ENCODE measurements around the gene AP1B1.
A peak's percentile ranks its signal among the peaks of the same experiment; 100 is the strongest.

Gene AP1B1

DNA sequence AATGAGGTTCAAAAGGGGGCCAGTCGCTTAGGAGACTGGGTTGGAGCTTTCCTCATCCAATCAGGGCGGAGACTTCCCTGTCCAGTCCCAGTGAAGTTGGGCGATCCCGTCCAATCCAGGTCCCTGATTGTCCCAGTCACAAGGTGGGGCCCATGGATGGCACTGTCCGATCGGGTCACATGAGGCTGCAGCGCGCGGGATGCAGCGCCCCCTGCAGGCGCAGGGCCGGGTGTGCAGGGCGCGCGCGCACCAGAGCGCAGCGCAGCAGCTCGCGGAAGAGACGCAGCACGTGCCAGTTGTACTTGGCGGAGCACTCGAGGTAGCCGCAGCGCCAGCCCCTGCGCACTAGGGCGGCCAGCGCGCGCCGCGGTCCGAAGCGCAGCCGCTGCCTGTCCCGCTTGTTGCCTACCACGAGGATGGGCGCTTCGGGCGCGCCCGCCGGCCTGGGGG, 75.2 kb downstream of the AP1B1 start:
- DNase-seq (ENCODE audit: low read depth in 3 of 3), result no peak

DNA sequence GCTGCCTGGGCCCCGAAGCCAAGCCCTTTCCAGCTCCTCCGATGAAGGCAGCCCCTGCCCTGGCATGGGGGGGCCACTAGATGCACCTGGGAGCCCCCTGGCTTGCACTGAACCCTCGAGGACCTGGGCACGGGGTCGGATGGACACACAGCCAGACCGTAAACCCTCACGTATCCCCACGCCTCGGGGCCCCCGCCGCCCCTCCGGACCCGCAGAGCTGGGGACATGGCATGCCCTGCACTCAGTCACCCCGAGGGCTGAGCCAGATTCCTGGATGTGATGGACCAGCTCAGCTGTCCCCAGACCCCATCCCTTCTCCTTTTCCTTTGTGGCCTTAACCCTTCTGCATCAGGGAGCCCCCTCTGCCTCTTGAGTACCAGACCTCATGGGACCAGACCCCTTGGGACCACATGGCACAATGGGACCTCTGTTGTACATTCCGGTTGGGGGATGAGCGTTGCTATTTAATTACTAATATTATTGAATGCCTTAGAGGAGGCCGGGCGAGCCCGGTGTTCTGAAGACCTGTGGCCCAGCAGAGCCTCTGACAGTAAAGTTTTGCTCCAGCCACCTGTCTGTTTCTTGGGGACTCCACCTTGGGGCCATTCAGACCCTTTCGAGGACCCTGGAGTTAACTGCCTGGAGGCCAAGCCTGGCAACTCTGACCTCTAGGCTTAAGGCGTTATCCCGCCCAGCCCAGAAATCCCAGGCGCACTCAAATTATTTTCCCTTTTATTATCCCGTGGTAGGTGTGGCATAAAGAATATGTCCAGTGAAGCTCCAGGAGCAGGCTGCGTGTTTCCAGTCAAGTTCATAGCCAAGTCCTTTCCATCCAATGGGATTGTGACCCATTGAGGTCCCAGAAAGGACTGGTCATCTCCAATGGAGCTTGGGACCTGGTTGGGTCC, 75.9 kb downstream of the AP1B1 start:
- DNase-seq (ENCODE audit: low read depth in 3 of 3), result no peak

DNA sequence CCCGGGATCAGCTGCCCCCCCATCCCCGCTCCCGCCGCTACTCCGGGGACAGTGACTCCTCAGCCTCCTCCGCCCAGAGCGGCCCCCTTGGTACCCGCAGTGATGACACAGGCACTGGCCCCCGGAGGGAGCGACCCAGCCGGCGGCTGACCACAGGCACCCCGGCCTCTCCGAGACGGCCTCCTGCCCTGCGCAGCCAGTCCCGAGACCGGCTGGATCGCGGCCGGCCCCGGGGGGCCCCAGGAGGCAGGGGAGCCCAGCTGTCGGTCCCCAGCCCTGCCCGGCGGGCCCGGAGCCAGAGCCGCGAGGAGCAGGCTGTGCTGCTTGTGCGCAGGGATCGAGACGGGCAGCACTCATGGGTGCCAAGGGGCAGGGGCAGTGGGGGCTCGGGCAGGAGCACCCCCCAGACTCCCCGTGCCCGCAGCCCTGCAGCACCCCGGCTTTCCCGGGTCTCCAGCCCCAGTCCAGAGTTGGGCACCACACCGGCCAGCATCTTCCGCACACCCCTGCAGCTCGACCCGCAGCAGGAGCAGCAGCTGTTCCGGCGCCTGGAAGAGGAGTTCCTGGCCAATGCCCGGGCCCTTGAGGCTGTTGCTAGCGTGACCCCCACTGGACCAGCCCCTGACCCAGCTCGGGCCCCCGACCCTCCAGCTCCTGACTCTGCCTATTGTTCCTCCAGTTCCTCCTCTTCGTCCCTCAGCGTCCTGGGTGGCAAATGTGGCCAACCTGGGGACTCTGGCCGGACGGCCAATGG, 76.7 kb downstream of the AP1B1 start:
- no peak for DNase-seq (ENCODE audit: low read depth in 3 of 3)

DNA sequence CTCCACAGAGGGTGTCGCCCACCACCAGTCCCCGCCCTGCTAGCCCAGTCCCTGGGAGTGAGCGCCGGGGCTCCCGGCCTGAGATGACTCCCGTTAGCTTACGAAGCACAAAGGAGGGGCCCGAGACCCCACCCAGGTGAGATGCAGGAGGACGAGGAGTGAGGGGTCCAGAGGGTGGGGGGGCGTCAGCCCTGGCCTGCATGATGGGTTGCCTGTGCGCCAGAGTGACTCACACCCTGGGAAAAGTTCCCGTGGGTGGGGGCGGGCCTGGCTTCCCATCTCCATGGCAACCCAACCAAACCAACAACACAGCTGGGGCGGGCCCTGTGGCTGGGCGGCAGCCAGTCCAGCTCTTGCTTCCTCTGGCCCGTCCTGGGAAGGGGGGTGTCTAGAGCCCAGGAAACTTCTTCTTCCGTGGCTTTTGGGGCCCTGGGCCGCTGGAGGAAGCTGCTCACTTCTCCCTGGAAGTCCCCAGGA, 77.5 kb downstream of the AP1B1 start:
- peak in 2 of 3 experiments; percentile 46 to 48 for DNase-seq (ENCODE audit: low read depth in 3 of 3)

DNA sequence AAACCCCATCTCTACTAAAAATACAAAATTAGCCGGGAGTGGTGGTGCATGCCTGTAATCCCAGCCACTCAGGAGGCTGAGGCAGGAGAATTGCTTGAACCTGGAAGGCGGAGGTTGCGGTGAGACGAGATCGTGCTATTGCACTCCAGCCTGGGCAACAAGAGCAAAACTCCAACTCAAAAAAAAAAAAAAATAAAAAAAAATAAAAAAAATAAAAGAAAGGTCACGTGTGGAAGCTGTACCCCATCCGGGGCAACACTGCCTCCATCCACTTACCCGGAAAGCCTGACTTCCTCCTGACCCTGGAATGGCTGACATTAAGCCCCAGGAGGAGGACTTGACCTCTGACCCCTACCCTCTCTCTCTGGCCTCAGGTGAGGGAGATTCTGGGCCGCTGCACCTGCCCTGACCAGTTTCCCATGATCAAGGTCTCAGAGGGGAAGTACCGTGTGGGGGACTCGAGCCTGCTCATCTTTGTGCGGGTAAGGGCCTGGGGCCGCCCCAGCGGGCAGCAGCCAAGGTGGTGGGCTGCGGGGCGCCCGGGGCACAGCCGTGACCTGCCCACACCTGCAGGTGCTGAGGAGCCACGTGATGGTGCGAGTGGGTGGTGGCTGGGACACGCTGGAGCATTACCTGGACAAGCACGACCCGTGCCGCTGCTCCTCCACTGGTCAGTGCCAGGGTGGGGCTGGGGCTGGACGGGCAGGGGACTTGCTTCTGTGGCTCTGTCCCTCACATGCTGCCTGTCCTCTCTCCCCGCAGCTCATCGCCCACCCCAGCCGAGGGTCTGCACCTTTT, 78.1 kb downstream of the AP1B1 start:
- no peak for DNase-seq (ENCODE audit: low read depth in 3 of 3)

DNA sequence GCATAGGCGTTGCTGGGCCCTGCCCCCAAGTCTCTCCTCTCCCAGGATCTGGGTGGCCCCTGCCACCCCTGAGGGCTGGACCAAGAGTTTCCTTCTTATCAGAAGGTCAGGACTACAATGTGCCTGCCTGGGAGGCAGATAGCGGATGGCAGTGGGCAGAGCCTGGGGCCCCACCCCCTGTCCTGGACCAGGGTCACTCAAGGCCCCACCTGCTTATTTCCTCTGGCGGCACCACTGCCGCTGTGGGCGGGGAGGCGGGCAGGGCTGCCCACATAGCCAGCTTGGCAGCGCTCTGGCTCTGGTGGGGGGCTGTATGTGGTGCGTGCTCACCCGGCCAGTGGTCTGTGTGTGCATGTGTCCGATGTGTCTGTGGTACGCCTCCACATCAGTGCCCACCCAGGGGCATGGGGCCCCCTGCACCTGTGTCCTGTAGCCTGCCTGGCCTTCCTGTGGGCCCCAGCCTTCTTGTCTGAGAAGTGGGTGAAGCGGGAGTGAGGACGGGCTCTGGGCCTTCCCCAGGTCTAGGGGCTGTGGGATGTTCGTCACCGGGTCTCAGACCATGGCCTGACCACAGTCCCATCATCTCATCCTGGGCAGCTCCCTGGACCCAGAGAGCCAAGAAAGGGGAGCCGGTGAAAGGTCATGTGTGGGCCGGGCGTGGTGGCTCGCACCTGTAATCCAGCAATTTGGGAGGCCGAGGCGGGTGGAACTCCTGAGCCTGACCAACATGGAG, 78.9 kb downstream of the AP1B1 start:
- DNase-seq (ENCODE audit: low read depth in 3 of 3), result no peak

DNA sequence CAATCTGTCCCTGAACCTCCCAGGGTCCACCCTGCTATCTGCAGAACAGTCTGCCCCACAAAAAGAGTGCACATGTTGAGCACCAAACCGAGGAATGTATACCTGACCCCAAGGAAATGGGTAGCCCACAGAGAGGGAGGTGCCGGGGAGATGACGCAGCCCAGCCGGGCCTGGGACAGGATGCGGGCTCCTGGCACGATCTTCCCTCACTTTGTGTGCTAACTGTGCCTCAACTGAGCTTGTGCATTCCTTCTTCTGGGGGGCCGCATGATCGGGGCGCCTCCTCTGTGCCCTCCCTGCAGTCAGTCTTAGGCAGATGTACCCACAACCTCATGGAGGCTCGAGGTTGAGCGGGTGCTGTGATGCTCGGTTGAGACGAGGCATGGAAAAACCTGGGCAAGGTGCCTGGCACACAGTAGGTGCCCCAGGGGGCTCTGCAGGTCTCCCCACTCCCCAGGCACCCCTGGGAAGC, 79.5 kb downstream of the AP1B1 start:
- no peak for DNase-seq (ENCODE audit: low read depth in 3 of 3)

DNA sequence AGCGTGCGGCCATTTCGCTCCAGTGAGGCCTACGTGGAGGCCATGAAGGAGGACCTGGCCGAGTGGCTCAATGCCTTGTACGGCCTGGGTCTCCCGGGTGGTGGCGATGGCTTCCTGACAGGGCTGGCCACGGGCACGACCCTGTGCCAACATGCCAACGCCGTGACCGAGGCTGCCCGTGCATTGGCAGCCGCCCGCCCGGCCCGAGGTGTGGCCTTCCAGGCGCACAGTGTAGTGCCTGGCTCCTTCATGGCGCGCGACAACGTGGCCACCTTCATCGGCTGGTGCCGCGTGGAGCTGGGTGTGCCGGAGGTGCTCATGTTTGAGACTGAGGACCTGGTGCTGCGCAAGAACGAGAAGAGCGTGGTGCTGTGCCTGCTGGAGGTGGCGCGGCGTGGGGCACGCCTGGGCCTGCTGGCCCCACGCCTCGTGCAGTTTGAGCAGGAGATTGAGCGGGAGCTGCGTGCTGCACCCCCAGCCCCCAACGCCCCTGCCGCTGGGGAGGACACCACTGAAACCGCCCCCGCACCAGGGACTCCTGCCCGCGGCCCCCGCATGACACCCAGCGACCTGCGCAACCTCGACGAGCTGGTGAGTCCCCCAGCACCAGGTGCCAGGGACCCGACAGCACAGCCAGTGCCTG, 80.1 kb downstream of the AP1B1 start:
- DNase-seq (ENCODE audit: low read depth in 3 of 3), result no peak

DNA sequence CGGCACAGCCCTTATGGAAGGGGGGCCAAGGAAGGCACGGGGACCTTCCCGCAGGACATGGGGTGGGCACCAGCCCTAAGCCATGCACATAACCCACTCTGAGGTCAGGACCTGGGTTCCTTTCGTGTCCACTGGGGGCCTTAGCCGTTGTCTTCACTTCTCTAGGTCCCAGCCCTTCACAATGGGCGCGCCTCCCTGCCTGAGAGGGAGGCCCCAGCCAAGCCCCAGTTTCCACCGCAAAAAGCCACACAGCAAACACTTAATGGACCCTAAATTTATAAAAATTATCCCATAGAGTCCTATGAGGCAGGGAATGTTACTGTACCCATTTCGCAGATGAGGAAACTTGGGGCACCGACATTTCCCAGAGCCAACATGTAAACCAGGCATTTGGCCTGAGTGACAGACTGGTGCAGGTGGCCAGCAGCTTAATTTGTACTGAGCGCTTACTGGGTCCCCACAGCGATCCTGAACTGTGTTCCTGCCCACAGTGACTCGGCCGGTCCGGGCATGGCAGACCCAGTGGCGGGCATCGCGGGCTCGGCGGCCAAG, 80.7 kb downstream of the AP1B1 start:
- no peak for DNase-seq (ENCODE audit: low read depth in 3 of 3)

DNA sequence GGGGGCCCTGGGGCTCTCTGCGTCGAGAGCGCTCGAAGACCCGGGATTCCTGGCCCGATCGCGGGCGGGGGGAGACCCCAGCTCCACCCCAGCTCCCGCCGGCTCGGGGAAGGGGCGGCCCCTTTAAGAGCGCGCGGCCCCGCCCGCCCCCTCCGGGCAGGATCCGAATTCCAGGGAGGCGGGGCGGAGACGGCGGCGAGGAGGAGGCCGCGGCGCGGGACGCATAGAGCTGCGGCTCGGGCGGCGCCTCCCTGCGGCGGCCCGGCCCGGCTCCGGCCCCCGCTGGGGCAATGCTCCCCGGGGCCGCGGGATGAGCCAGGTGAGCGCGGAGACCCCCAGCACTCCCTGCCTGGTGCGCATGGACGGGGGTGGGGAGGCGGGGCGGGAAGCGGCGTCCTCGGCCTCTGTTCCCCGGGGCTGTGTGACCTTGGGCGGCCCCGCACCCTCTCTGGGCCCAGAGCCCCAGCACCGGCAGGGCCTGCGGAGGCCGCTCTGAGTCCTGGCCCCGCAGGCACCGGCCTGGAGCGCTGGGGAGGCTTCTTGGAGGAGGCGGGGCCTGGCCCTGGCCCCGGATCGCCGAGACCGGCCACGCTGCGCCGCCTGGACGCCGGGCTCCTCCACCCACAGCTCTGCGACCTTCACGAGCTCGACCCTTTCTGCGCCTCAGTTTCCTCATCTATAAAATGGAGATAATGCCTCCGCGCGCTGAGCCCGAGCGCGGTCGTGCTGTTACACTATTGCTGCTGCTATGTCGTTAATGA, 81.4 kb downstream of the AP1B1 start:
- no peak for DNase-seq (ENCODE audit: low read depth in 3 of 3)

DNA sequence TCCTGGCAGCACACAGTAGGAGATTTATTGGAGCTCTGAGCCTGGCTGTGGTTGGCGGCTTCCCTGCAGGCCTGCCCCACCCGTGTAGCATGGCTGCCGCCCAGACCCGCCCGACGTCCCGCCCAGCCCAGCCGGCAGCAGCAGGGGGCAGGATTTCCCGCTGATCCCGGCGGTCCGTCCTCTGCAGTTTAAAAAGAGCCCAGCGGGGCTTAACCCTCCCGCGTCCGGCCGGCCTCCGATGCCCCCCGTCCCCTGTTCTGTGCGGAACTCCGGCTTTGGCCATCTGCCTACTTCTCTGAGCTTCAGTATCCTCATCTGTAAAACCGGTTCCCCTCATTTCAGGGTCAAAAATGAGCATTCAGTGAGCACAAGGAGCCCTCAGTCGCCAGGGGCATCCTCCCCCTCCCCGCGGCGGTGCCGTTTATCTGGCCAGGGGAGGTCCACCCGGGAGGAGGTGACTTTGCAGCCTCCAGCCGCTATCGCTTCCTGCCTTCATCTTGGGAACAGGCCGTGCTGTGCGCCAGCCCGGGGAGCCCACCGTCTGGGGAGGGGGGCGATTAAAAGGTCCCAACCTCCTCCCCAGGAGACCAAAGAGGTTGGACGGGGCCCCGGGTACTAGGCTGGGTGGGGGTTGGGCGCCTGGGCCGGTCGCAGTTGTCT, 82.1 kb downstream of the AP1B1 start, which contains the start of gene GAS2L1:
Gene GAS2L1 (plus strand): TSS at position 476 of the 660 bp plus-strand sequence. CDS start 1,456 bp downstream, outside the sequence.
- no peak for DNase-seq (ENCODE audit: low read depth in 3 of 3)

DNA sequence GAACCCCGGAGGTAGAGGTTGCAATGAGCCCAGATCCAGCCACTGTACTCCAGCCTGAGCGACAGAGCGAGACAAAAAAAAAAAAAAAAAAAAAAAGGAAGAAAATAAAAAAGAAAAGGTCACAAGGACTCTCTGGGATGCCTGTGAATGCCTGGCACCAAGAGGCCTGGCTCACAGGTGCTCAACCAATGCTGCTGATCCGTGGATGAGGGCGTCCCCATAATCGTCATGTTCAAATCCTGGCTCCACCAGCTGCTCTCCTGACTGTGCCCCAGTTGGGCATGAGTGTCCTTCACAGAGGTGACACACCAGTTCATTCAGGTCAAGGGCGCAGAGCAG, 82.6 kb downstream of the AP1B1 start:
- no peak for DNase-seq (ENCODE audit: low read depth in 3 of 3)

DNA sequence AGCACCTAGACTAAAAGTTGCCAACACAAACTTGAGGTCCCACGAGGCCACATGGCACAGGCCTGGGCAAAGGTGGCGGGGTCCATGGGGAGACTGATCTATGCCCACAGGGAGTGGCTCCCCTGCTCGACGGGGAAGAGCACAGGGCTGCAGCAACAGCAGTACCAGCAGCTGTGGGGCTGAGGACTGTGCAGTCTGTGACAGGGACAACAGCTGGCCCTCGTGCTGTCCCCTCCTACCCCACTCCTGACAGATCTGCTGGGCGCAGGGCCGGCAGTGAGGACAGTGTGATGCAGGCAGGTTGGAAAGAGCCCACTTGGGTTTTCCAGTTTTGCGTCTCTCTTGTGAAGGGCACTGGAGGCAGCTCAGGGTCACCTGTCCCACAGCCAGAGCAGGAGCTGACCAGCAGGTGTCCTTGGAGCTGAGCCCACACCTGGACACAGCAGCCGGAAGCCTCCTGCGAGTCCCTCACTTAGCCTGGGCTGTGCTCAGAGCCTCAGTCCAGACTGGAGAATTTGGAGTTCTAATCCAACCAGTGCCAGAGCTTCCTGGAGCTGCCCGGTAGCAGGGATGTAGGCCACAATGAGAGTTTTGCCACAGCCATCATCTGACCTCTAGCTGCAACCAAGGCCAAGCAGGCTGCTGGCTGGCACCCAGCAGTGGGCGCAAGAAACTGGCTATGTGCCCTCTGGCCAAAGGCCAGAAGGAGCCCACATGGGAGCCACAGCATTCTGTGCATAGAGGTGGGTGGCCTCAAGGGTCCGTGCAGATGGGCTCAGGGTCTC, 85.5 kb downstream of the AP1B1 start:
- no peak for DNase-seq (ENCODE audit: low read depth in 3 of 3)

DNA sequence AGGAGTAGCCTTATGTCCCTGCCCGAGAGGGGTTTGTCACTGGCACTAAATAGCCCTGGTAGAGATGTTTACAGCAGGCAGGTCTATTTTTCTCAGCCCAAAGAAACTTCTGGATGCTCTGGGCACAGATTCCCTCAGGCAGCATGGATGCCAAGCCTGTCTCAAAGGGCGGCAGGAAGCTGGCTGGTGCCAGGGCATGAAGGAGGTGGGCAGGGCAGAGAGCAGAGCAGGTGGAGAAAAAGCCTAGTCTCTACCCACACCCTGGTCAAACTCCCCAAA, 86.0 kb downstream of the AP1B1 start:
- DNase-seq (ENCODE audit: low read depth in 3 of 3), result no peak

DNA sequence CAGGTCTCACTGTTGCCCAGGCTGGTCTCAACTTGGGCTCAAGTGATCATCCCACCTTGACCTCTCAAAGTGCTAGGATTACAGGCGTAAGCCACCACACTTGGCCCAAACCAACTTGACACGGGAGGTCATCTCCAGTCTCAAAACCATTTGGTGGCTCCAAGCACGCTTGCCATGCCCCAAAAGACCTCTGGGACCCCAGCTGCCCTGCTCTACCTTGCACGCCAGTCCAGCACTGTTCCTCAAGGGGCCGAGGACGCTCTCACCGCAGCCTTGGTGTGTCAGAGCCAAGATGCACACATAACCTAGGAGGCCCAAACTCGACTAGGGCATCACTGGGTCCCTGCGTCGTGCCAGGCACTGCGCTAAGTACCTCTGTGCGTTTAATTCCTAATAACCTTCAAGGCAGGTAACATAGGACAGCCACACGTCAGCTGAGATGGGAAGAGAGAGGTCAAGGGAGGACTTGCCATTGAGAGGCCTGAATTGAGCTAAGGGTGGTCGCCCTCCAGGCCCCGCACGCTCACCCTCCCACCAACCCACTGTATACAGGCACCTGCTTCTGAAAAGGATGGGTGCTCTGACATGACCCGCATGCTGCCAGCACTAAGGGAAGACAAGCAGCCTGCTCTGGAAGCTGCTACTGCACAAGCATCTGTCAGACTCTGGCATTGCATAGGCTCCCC, 86.5 kb downstream of the AP1B1 start:
- DNase-seq (ENCODE audit: low read depth in 3 of 3), result no peak

DNA sequence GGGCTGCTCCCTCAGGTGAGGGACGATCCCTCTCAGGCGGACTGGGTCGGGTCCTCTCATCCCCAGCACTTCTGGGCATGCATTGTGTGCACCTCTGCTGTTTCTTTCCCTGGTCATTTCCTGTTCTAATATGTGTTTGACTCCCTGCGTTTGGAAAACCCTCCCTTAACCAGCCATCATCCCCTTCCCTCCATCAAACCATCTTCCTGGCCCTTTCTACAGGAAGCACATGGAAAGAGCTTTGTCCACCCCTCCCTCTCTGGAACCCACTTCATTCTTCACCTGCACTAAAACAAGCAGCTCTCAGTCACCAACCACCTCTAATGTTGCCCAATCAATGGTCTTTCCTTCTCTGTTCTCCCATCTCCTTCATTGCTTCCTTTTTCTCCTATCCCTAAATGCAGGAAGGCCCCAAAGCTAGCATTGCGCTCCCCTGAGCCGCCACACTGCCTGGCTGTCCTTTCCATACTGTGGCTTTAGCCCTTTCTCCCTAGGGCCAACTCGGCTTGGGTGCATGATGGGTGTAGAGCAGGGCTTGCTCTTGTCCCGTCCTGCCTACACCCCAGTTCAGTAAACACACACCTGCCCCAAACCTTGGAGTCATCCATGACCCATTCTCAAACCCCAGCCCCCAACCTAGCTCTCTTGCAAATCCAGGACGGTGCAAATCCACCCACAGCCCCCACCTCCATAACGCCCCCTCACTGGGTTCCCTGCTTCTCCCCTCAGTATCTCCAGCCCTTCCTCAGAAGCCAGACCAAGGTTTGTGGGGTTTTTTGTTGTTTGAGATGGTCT, 87.4 kb downstream of the AP1B1 start:
- DNase-seq (ENCODE audit: low read depth in 3 of 3), result no peak

DNA sequence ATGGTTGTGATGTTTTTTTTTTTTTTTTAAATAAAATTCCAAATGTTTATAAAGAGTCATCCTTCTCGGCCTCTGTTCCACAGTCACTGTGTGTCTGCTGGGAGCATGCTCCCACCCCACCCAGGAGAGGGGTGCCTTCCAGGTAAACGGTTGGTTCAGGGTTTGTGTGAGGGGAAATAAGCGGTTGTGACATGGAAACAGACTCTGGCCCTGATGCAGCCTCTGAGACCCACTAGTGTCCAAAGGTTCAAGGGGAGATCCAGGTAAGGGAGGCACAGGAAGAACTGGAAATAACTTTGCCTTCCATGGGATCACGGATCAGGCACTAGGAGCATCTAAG, 87.9 kb downstream of the AP1B1 start:
- DNase-seq (ENCODE audit: low read depth in 3 of 3), result no peak

Measured in stimulated activated CD4-positive, alpha-beta T cell treated with anti-CD3 and anti-CD28 coated beads, TNF-alpha, amount 100 ng/mL, for 4 hours (primary cell).